Cardiac fibroblast (primary cell): ENCODE results near the gene REV3L.

Experiments used
- DNase-seq, 2 donors: peaks; one replicate each; pipeline versions ENCODE4 v3.0.0 to v3.0.0-alpha.2; 2010; ENCODE audit warnings: low read depth in 2 of 2
- H3K4me3 ChIP-seq, 2 donors: replicated peaks in 1 of 2; 1 replicate in 1 of 2; 2 replicates in 1 of 2; pipeline ENCODE4 v1.5.1; 2011; ENCODE audit warnings: low read depth in 2 of 2, low read length in 2 of 2, mild to moderate bottlenecking in 2 of 2, moderate library complexity in 1 of 2
- TF ChIP-seq, protein P1 (sequence below): IDR thresholded peaks from one replicate; pipeline ENCODE4 v1.5.1; 2011; ENCODE audit warnings: low read depth, mild to moderate bottlenecking, low read length, inconsistent platforms

REV3L gene

DNA sequence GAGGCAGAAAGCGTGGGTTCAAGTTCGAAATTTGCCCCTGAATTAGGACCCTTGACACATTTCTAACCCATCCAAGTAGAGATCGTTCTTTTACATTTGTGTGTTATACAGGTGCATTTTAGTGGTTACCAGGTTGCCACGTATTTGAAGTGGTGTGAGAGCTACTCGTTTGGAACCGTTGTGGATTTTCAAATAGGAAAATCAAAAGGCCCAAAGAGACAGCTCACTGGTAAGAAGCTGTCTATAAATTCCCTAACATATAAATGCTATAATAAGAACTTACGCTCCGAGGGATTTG, 1.6 kb upstream of the REV3L start:
- H3K4me3 ChIP-seq, result peak overlapping the region; percentile 61 to 78
- peak; percentile 18 to 44 for DNase-seq
- TF ChIP-seq, protein P1, sequence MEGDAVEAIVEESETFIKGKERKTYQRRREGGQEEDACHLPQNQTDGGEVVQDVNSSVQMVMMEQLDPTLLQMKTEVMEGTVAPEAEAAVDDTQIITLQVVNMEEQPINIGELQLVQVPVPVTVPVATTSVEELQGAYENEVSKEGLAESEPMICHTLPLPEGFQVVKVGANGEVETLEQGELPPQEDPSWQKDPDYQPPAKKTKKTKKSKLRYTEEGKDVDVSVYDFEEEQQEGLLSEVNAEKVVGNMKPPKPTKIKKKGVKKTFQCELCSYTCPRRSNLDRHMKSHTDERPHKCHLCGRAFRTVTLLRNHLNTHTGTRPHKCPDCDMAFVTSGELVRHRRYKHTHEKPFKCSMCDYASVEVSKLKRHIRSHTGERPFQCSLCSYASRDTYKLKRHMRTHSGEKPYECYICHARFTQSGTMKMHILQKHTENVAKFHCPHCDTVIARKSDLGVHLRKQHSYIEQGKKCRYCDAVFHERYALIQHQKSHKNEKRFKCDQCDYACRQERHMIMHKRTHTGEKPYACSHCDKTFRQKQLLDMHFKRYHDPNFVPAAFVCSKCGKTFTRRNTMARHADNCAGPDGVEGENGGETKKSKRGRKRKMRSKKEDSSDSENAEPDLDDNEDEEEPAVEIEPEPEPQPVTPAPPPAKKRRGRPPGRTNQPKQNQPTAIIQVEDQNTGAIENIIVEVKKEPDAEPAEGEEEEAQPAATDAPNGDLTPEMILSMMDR, result no peak

DNA sequence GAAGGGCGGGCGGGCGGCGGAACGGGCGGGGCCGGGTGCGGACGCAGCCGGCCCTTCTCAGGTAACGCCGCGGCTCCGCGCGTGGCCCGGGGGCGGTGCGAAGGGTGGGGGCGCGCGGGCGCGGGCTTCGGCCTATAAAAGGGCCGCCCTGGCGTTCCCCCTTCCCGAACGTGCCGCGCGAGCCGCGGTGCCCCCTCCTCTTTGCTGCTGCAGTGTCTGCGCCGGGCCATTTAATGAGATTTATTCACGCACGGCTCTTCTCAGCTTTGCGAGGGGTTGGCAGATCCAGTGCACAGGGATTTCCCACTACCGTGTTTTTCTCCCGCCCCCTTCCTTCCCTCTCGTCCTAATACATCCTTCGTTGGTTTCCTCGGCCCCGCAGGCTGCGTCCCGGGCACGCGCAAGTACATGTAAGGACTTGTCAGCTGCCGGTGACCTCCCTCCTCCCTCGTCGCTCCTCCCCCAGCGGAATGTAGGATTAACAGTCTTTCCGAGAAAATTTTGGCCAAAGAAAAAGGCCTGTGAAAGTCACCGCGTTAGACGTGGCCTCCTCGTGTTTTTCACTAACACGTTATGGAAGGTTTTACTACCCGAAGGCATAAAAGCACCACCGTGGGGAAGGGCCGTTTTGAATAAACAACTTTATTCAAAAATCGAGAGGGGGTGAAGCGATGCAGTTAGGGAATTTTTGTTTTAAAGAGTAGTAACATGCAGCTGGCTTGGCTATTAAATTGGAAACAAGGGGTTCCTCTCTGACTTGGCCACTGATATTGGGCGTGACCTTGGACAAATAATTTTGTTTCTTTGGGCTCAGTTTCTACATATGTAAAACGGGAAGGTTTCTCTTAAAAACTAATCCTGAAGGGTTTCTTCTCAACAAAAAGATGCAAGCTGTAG, 966 bp upstream of the REV3L start:
- peak; percentile 98 for DNase-seq
- peak overlapping the region; percentile 71 to 78 for H3K4me3 ChIP-seq
- TF ChIP-seq, protein P1, result no peak

- TF ChIP-seq, protein P1, result no peak
- DNase-seq, result peak; percentile 39
- peak overlapping the region; percentile 71 to 78 for H3K4me3 ChIP-seq
These were observed 645 bp downstream of the REV3L start for GRCh38 chr6:111482188-111482958.

DNA sequence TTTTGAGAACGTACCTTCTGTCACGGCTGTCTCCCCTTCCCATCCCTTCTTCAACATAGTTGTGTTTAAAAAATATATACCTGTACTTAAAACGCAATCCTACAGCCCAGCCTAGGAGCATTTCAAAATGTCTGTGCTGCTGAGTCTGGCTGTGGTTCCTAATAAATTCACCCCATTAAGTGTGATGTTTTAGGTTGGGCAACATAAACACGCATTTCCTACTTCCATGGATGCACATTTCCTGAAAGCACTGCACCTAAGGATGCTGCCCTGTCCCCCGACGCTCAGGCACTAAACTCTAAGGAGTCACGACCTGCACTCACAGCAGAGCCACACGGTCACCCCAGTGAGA, 1.2 kb downstream of the REV3L start:
- DNase-seq, result peak in 1 of 2 donors; percentile 39
- TF ChIP-seq, protein P1, result no peak
- peak overlapping the region; percentile 71 to 78 for H3K4me3 ChIP-seq

DNA sequence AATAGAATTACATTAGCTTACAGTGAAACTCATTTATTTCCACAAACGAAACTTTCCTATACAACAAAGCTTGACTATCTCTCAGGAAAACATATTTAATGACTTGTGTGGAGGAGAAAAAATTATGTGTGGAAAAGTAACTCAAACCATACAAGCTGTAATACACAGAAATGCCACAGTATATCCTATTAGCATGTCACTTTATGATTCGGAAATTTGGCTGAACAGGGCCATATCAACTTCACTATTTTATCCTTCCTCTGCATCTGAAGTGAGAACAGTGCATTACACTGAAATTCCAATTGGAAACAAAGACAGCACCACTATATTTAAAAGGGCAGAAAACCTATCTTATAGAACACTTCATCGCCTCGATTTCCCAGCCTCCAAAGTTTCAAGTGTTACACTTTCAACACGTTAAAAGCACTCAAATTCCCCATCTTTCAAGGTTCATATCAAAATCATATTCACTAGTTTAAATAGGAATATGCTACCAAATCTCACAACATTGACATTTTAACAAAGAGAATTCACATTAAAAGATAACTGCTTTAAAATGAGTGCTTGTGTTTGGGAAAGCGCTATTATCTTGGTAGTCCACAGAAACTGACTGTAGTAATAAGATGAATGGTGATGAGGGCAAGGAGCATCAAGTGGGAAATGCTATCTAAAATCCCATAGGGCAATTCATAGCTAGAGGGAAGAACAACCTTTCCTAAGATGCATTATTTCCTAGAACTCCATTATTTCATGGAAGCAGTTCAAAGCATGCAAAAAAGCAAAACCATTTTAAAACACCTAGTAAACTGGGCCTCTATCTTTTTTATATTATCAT, 1.8 kb downstream of the REV3L start:
- DNase-seq, result peak in 1 of 2 donors; percentile 21
- H3K4me3 ChIP-seq, result peak overlapping the region; percentile 71 to 78
- TF ChIP-seq, protein P1, result no peak

DNA sequence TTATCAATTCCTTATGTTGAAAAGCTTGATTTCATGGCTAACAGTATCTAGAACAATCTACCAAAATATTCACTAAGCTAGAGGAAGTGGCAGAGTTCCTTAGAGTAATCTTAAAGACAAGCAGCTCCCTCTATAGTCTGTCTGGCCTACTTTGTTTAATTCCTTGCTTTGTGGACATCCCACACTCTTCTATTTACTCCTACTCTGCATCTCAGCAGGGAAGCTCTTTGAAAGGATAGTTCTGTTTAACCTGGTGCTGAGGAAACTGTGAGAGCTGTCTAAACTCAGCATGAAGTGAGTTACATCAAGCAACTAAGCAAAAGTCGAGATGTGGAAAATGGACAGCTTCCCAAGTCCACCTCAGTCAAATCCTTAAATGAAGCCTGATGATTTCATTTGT, 4.3 kb downstream of the REV3L start:
- no peak overlapping the region for H3K4me3 ChIP-seq
- TF ChIP-seq, protein P1, result peak; percentile 40
- peak; percentile 72 to 79 for DNase-seq
